GM15510 (cell line): ENCODE measurements around the gene ZDHHC18.

Source experiments
- POLR2A ChIP-seq: IDR thresholded peaks from 3 replicates; pipeline ENCODE4 v1.6.1; 2011; ENCODE audit warnings: borderline replicate concordance; ENCODE audit not compliant: insufficient read length; ENCODE audit errors: extremely low read depth

ZDHHC18 gene

DNA sequence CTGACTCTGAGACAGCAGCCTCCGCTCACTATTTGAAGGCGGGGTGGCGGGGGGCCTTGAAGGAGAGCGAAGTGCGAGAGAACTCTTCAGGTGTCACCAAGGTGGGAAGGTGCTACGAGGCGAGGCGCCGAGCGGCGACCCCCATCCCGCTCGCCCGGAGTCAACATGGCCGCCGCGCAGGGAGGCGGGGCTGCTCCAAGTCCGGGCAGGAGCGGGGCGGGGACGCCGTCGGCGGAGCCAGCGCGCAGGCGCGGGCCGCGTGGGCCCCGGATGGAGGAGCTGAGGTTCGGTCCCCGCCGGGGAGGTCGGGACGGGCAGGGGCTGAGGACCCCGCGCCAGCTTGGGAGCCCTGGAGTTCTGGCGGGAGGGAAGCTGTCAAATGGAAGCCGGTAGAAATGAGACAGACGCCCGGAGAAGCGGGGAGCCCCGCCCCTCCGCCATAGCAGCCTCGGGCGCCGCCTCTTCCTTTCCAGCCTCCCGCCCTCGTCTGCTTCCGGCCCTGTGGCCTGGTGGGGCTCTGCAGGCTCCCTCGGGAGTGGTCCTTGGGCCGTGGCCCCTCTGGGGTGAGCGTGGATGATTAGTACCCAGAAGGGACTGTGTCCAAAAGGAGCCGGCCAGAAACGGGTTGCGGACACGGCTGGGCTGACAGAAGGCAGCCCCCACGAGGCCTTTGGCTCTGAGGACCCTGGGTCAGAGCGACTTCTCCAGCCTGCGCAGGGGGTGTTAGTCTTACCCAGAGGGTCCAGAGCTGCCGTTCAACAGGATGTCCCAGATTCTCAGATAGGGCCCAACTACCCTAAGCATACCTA is 38.6 kb upstream of the ZDHHC18 start, which contains the start of gene PIGV:
PIGV (plus strand) TSS at position 245 of the 809 bp plus-strand sequence. CDS start 2,866 bp downstream, outside the sequence.
- TF ChIP-seq POLR2A: peak; percentile 83

DNA sequence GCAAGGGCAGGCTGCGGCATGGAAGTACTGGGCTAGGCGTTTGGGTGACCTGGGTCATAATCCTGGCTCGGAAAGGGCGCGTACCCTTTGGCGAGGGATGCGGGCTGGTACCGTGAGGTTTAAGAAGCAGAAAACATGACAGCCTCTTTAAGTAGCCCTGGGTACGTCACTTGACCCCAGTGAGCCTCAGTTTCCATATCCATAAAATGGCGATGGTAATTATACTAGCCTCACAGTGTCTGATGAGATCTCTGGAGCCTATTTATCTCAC is 38.0 kb upstream of the ZDHHC18 start:
- no peak for TF ChIP-seq POLR2A

DNA sequence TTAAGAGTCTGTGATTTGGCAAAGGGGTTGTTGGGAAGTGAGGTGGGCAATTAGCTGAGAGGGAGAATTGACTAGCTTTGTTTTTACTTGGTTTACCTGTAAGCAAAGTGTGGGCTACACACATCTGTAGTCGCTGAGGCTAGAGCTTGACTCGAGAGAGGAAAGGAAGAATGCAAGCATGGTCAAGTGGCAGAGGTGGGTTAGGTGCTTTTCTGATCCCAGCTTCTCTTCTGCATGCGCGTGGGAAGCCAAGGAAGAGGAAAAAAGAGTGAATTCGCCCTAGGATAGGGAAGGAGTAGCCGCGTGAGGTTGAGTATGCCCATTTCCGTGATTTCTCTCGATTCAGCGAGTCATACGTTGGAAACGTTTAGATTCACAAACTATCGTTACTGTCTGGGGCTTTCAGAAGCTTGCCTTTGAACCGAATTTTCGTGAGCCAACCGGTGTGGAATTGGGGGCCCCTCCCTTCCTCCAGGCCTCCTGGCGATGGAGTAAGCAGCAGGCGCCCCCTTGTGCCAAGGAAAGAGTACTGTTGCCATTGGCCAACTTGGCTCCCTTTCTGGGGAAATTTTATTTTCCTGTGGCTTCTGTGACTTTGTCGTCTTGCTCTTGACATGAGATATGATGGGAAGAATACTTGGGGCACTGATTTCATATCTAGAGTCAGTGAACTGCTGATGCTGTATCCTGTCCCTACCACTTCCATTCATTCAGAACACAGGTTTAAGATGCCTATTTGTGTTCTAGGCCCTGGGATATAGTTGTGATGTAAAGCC is 37.5 kb upstream of the ZDHHC18 start:
- TF ChIP-seq POLR2A: no peak

DNA sequence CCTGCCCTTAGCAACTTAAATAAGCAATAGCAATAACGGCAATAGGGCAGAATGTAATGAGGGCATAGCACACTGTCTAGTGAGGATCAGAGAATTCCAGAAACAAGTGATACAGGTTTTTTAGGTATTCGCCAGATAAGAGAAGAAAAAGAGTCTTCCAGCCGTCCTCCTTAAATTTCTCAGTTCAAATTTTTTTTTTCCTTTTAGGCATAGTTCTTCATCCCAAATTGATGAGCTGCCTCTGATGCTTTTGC is 36.9 kb upstream of the ZDHHC18 start:
- no peak for TF ChIP-seq POLR2A

DNA sequence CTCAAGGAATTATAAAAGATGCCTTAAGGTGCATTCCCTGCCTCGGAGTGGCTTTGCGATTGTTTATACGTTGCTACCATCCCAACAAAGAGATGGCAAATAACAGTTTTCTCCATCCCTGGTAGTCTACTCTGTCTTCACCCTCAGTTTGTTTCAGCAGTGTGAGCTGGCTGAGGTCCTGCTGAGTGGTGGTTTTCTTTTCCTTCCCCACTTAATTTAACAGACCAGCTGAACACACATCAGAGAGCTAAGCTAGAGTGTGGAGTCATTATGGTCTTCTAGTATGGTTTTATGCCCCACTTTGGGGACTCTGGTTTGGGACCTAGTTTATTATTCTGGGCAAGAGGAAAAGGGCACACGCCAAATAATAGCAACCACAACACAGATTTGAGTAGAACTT is 36.6 kb upstream of the ZDHHC18 start:
- TF ChIP-seq POLR2A: no peak

DNA sequence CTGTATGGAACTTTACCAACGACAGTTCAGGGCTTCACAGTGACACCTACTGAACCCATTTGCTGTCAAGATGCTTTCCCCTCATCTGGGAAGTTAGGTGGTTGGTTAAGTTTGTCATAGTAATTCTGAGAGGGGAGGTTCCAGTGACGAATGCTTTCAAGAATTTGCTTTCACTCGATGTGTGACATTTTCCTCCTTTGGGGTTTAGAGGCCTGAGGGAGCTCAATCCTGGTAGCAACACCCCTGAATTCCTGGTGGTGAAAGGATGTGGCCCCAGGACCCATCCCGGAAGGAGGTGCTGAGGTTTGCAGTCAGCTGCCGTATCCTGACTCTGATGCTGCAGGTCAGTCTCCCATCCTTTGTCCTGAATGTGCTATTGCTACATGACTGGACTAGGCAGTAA is 35.9 kb upstream of the ZDHHC18 start:
- no peak for TF ChIP-seq POLR2A

DNA sequence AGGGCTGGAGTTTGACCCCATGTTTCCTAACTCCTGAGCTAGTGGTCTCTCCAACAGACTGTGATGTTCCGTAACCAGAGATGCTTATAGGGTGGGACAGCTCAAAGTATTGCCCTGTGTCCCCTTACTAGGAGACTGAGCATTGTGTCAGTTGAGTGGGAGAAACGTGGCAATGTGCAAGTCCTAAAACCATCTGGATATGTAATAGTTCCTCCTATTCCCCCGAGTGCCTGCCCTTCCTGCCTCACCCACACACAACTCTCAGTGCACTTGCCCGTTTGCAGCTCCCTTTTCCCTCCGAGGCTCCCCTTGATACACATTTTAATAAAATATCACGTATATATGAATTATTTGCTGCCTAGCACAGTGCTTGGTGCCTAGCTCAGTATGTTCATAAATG is 35.3 kb upstream of the ZDHHC18 start:
- no peak for TF ChIP-seq POLR2A

DNA sequence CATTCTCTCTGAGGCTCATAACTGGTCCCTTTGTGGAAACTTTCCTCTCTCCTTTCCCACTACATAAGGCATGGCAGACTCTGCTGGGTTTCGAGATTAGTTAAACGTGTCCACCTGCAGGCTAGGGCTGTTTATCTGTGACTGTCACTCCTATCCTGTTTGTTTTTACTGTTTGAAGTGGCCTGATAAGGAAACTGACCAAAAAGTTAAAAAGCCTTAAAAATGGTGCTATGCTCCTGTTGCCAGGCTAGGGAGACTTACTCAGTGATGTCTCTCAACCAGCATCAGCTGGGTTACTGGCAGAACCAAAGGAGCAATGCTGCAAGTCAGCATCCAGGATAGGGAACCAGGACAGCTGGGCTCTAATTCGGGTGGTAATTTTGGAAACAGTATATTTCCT is 34.9 kb upstream of the ZDHHC18 start:
- no peak for TF ChIP-seq POLR2A

DNA sequence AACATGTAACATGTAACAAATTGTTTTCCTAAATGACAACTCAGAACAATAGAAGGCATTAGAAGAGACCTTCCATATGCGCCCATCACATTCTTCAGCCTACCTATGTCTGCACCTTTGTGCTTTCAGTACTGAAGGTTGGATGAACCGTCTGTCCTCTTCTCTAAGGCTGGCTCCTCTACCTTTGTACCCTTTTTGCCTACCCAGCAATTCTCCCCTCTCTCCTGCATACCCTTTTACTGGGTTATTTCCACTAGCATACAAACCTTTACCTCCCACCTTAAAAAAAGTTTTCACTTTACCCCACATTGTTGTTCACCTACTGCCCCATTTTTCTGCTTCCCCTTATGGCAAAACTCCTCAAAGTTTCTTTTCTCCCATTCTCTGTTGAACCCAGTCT is 33.6 kb upstream of the ZDHHC18 start:
- TF ChIP-seq POLR2A: no peak

DNA sequence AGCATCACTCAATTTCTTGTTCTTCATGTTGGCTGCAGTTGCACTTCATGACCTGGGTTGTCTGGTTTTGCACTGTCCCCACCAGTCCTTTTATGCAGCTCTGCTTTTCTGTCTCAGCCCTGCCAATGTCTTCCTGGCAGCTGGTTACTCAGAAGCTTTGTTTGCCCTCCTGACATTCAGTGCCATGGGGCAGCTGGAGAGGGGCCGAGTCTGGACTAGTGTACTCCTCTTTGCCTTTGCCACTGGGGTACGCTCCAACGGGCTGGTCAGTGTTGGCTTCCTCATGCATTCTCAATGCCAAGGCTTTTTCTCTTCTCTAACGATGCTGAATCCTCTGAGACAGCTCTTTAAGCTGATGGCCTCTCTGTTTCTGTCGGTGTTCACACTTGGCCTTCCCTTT is 32.1 kb upstream of the ZDHHC18 start:
- no peak for TF ChIP-seq POLR2A

DNA sequence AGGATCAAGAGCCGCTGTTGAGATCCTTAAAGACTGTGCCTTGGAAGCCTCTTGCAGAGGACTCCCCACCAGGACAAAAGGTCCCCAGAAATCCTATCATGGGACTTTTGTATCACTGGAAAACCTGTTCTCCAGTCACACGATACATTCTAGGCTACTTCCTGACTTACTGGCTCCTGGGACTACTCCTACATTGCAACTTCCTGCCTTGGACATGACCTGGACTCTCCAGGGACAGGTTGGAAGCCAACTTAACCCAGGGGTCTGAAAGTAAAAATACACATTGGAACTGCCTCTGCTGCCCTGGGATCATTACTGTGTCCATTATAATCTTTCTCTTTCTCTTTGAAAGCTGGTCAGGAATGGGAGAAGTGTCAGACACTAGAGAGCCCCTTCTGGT is 28.9 kb upstream of the ZDHHC18 start:
- no peak for TF ChIP-seq POLR2A

DNA sequence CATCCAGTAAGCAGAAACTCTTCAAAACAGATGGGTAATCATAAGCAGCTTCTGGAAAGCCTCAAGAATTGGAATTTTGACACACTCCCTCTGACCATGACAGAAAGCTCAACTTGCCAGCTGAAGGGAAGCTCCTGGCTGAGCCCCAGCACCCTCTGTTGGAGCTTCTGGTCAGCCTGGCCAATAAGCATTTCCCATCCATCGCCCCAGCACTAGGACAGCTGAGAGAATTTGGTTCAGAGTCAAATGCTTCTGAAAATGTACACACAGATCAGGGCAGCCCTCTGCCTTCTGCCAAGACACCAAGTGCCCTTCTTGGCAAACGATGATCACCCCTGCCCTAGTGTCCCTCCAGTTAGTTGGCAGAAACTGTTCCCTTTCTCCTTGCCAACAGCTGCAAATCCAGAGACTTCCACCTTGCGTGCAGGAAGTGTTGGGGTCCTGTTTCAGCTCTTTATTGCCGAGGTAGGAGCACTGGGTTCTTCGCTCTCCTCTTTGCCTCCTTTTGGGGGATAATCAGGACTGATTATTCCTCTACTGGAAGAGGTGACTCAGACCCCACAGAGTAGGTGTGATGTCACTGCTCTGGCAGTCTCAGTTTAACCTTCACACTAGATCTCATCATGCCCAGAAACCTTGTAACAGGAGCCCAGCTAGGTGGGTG is 26.9 kb upstream of the ZDHHC18 start:
- no peak for TF ChIP-seq POLR2A

DNA sequence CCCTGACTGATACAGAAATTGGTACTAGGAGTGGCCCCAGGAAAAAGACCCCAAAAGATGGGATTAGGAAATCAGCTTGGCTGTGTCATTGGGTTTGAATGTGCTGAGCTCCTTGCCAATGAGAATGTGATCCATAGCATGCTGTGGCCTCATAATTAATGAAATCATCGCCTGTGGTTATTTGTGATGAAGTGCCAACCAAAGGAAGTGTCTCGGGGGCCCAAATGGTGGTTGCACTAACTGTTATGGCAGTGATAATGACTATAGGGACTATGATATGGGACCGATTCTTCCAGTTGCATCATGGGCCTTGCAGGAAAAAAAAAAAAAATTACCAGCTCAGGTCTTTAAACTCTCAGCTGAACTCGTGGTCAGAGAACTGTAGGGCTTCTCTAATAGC is 15.4 kb upstream of the ZDHHC18 start:
- TF ChIP-seq POLR2A: no peak

DNA sequence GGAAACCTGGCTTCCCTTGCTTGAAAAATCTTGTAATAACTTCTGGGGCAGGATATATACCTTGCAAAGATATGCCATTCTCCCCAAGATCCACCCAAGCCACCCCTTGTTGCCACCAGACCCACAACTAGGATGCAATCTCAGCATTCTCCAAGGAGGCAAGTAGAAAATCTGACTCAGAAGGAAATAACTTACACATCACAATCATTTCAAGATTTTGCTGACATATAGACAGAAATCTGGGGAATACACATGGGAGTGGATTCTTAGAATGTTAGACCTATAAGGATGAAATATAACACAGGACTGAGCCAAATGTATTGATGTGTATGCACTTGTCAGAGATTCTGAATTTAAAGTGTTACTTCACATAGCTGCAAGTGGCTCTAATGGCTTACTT is 14.8 kb upstream of the ZDHHC18 start:
- TF ChIP-seq POLR2A: no peak

DNA sequence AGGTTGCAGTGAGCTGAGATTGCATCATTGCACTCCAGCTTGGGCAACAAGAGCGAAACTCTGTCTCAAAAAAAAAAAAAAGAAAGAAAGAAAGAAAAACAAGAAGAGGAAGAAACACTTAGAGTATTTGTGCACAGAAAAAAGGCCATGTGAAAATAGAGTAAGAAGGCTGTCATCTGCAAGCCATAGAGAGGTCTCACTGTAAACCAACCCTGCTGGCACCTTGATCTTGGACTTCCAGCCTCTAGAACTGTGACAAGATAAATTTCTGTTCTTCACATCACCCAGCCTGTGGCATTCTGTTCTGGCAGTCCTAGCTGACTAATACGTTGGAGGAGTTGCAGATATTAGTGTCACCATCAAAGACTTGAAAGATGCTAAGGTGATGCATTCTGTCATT is 12.1 kb upstream of the ZDHHC18 start:
- TF ChIP-seq POLR2A: no peak

DNA sequence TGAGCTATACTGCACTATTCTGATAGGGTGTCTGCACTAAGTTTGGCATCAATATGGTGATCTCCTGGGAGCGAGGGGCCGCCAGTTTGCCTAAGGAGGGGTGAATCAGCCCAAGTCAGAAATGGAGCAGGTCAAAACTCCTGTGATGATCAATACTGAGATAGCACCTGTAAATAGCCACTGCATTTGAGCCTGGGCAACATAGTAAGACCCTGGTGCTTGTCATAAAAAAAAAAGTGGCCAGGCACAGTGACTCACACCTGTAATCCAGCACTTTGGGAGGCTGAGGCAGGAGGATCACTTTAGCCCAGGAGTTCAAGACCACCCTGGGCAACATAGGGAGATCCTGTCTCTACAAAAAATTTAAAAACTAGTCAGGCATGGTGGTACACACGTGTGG is 11.6 kb upstream of the ZDHHC18 start:
- TF ChIP-seq POLR2A: no peak

DNA sequence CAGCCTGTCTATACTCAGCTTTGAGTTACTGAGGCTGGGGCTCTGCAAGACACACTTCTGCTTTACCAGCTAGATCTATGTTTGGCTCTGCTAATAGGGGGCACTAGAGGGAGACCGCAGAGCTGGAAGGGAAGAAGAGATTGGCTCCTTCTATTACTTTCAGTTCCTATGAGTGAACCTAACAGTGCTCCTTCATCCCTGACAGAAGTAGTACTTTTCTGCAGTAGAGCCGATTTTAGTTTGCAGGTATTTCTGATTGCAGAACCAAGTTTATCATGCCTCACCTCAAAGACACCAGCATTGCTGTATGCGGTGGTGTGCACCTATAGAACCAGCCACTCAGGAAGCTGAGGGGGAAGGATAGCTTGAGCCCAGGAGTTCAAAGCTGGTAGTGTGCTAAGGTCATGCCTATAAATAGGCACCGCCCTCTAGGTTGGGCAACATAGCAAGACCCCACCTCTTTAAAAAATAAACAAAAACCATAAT is 5.7 kb upstream of the ZDHHC18 start:
- TF ChIP-seq POLR2A: no peak
